ENCODE data around the gene ARHGEF17. TPM values are rescaled to one million over a fixed set of nuclear protein-coding genes. Genes with fewer than 3 reads are reported as not detected.
A peak's percentile ranks its signal among the peaks of the same experiment; 100 is the strongest.

ARHGEF17 gene
- total RNA-seq, 1 donor from 2014 or later: 193 TPM

GRCh38 chr11:73392108-73393010, 84.3 kb downstream of the ARHGEF17 start:
- H3K9me3 ChIP-seq: no peaks in the 10 kb centered on the region
- intact Hi-C loops (cut with DNase I): loop anchor here (1.0 to 2.0 kb wide), 3 partner anchors 16 to 97 kb away; partner anchors contain the start of gene RELT
- no peak for DNase-seq (ENCODE audit: low spot score in 2 of 2)

GRCh38 chr11:73393011-73393380, 84.9 kb downstream of the ARHGEF17 start:
- no peaks in the 10 kb centered on the region for H3K4me1 ChIP-seq
- H3K9me3 ChIP-seq: no peaks in the 10 kb centered on the region
- H3K27me3 ChIP-seq: no peaks in the 10 kb centered on the region
- no peaks in the 10 kb centered on the region for H3K36me3 ChIP-seq
- TF ChIP-seq CTCF (IDR thresholded peaks at IDR 0.05): no peak
- no peak overlapping the region for H3K27ac ChIP-seq
- no peak for DNase-seq (ENCODE audit: low spot score in 2 of 2)
- H3K4me3 ChIP-seq: no peak overlapping the region
- intact Hi-C loops (cut with DNase I): loop anchor here (1.0 to 2.0 kb wide), 3 partner anchors 16 to 98 kb away; partner anchors contain the start of gene RELT

More at GRCh38 chr11:73392108-73393010, 84.3 kb downstream of the ARHGEF17 start:
- Histone ChIP-seq H3K27me3 (no peaks in the 10 kb centered on the region), H3K36me3 (no peaks in the 10 kb centered on the region), H3K27ac (no peak overlapping the region), H3K4me1 (no peaks in the 10 kb centered on the region), H3K4me3 (no peak overlapping the region)
- TF ChIP-seq CTCF (IDR thresholded peaks at IDR 0.05): no peak

GRCh38 chr11:73393479-73394415, 85.7 kb downstream of the ARHGEF17 start:
- H3K4me3 ChIP-seq: no peak overlapping the region
- peak; percentile 76 to 83 (median 78) for TF ChIP-seq CTCF (IDR thresholded peaks at IDR 0.05)

GRCh38 chr11:73394416-73395296, 86.6 kb downstream of the ARHGEF17 start:
- Histone ChIP-seq H3K27me3 (no peaks in the 10 kb centered on the region), H3K27ac (no peak overlapping the region), H3K4me3 (no peak overlapping the region), H3K4me1 (peaks cover 0 to 4% of the 10 kb centered on the region in 2 donors), H3K9me3 (no peaks in the 10 kb centered on the region), H3K36me3 (no peaks in the 10 kb centered on the region)
- intact Hi-C loops (cut with DNase I): no loop called here
- no peak for TF ChIP-seq CTCF (IDR thresholded peaks at IDR 0.05)
- no peak for DNase-seq (ENCODE audit: low spot score in 2 of 2)

More at GRCh38 chr11:73393479-73394415, 85.7 kb downstream of the ARHGEF17 start:
- Histone ChIP-seq H3K27me3 (no peaks in the 10 kb centered on the region), H3K36me3 (no peaks in the 10 kb centered on the region), H3K9me3 (no peaks in the 10 kb centered on the region), H3K27ac (no peak overlapping the region), H3K4me1 (no peaks in the 10 kb centered on the region)
- intact Hi-C loops (cut with DNase I): loop anchor here (1.0 to 2.0 kb wide), 3 partner anchors 17 to 98 kb away; partner anchors contain the start of gene RELT
- peak in 1 of 2 donors; percentile 88 for DNase-seq (ENCODE audit: low spot score in 2 of 2)

Measured in ascending aorta (tissue), 2 donors.